SU-DHL-6 (cell line): ENCODE results near the gene ITPRIPL1.

Experiments
- CTCF ChIP-seq: fragments of 200-600 bp; sonication (generic); IDR thresholded peaks from one replicate; pipeline ENCODE4 v1.5.1; 2017; ENCODE audit warnings: antibody characterized with exemption, mild to moderate bottlenecking, low read length, moderate library complexity; ENCODE audit not compliant: insufficient read depth, poor library complexity, severe bottlenecking
- EZH2phosphoT487 ChIP-seq: fragments of 200-600 bp; sonication (generic), shearing (Covaris generic); conservative IDR thresholded peaks from 2 replicates; pipeline ENCODE4 v1.6.1; 2018; ENCODE audit warnings: mild to moderate bottlenecking, antibody characterized with exemption, low read length, moderate library complexity, mixed read lengths

DNA sequence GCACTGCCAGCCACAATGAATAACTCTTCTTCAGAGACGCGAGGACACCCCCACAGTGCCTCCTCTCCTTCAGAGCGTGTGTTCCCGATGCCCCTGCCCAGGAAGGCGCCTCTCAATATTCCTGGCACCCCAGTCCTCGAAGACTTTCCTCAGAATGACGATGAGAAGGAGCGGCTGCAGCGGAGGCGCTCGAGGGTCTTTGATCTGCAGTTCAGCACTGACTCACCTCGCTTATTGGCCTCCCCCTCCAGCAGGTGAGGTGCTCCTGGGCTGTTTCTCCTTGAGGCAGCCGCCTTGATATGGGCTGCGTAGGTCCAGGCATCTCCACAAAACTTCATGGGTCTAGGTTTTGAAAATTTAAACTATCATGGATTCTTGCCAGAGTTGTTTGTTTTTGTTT is 16.5 kb downstream of the ITPRIPL1 start:
- TF ChIP-seq CTCF (no peak), EZH2phosphoT487 (no peak)
